ENCODE results near the gene TBXAS1.

DNA sequence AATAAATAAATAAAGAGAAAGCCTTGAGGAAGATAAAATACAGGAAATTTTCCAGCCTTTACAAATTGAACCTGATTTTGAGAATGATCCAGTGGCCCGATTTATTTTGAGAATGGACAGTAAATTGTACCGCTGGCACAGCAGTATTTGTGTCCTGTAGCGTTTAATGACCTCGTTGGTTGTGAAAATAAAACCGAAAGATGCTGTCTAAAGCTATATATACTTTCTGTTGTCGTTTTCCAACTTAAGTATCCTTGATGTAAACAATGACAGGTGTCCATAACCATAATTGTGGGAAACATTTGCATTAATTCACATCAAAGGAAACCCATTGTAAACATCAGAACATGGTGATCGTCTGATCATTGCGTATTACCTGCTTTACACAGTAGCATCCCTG is 38.8 kb downstream of the TBXAS1 start:
- TF ChIP-seq, protein P1, sequence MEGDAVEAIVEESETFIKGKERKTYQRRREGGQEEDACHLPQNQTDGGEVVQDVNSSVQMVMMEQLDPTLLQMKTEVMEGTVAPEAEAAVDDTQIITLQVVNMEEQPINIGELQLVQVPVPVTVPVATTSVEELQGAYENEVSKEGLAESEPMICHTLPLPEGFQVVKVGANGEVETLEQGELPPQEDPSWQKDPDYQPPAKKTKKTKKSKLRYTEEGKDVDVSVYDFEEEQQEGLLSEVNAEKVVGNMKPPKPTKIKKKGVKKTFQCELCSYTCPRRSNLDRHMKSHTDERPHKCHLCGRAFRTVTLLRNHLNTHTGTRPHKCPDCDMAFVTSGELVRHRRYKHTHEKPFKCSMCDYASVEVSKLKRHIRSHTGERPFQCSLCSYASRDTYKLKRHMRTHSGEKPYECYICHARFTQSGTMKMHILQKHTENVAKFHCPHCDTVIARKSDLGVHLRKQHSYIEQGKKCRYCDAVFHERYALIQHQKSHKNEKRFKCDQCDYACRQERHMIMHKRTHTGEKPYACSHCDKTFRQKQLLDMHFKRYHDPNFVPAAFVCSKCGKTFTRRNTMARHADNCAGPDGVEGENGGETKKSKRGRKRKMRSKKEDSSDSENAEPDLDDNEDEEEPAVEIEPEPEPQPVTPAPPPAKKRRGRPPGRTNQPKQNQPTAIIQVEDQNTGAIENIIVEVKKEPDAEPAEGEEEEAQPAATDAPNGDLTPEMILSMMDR (IDR thresholded peaks at IDR 0.05 in 4 of 5, conservative IDR thresholded peaks at IDR 0.05 in 1 of 5), result no peak
- no peak for TF ChIP-seq POLR2A (IDR thresholded peaks at IDR 0.05)

Data from gastrocnemius medialis (tissue), 4 donors.